K562 (cell line): ENCODE measurements around the gene ACSBG1. TPM values are rescaled to one million over a fixed set of nuclear protein-coding genes. Genes with fewer than 3 reads are reported as not detected.

Experiments used
- ARNT ChIP-seq, 2 experiments: fragments of 450-650 bp; IDR thresholded peaks; 2 replicates each; pipeline ENCODE4 v1.6.1; 2016; ENCODE audit warnings: mild to moderate bottlenecking in 1 of 2
- ATF1 ChIP-seq, 2 experiments: fragments of 450-650 bp in 1 of 2; IDR thresholded peaks; 2 replicates each; pipeline ENCODE4 v1.6.1; 2016; ENCODE audit warnings: missing compliant biosample characterization in 1 of 2, missing genetic modification characterization in 1 of 2
- E2F6 ChIP-seq, 2 experiments: IDR thresholded peaks; 2 replicates each; pipeline ENCODE4 v1.6.1; 2011; ENCODE audit warnings: borderline replicate concordance in 1 of 2, control low read depth in 1 of 2, low read depth in 1 of 2, low read length in 1 of 2, mild to moderate bottlenecking in 1 of 2, mixed read lengths in 1 of 2, moderate library complexity in 1 of 2; ENCODE audit not compliant: insufficient read depth in 1 of 2, insufficient read length in 1 of 2, poor library complexity in 1 of 2, severe bottlenecking in 1 of 2; ENCODE audit errors: extremely low read depth in 1 of 2
- GABPB2 ChIP-seq: fragments of 250-450 bp; sonication (Bioruptor Pico); conservative IDR thresholded peaks from 2 replicates; pipeline ENCODE4 v1.5.1; 2021; ENCODE audit warnings: mild to moderate bottlenecking
- GTF2F1 ChIP-seq: IDR thresholded peaks from 2 replicates; pipeline ENCODE4 v1.6.1; 2011; ENCODE audit warnings: low read depth, low read length, improper control_type of control experiment
- HDAC1 ChIP-seq, 2 experiments: fragments of 450-650 bp; IDR thresholded peaks; 2 replicates each; pipeline ENCODE4 v1.6.1; 2016 to 2017; ENCODE audit warnings: inconsistent platforms in 1 of 2, mild to moderate bottlenecking in 1 of 2, moderate library complexity in 1 of 2
- MCM7 ChIP-seq, 2 experiments: fragments of 450-650 bp; IDR thresholded peaks; 2 replicates each; pipeline ENCODE4 v1.6.1; 2016 to 2018
- MEIS2 ChIP-seq: fragments of 450-650 bp; IDR thresholded peaks from 2 replicates; pipeline ENCODE4 v1.6.1; 2014; ENCODE audit warnings: mild to moderate bottlenecking; ENCODE audit not compliant: partially characterized antibody
- NFRKB ChIP-seq: fragments of 450-650 bp; IDR thresholded peaks from 2 replicates; pipeline ENCODE4 v1.6.1; 2016; ENCODE audit warnings: low read depth
- NR2C1 ChIP-seq, 2 experiments: fragments of 450-650 bp; IDR thresholded peaks; 2 replicates each; pipeline ENCODE4 v1.6.1; 2017; ENCODE audit warnings: mild to moderate bottlenecking in 2 of 2, antibody characterized with exemption in 1 of 2, inconsistent platforms in 1 of 2, missing compliant biosample characterization in 1 of 2, missing genetic modification characterization in 1 of 2
- NR2C2 ChIP-seq, 2 experiments: fragments of 200-800 bp in 1 of 2; sonication (Bioruptor generic) in 1 of 2; sonication (generic) in 1 of 2; formaldehyde crosslinking in 1 of 2; IDR thresholded peaks; 2 replicates each; pipeline versions ENCODE4 v1.6.1 to v1.8.0; 2016 to 2022; ENCODE audit warnings: mild to moderate bottlenecking in 1 of 2, missing compliant biosample characterization in 1 of 2, missing genetic modification characterization in 1 of 2, missing genetic modification reagents in 1 of 2
- RFX5 ChIP-seq: IDR thresholded peaks from 2 replicates; pipeline ENCODE4 v1.6.1; 2011; ENCODE audit warnings: low read depth, mild to moderate bottlenecking, improper control_type of control experiment, low read length
- SIRT6 ChIP-seq: IDR thresholded peaks from one replicate; pipeline ENCODE4 v1.6.1; 2012; ENCODE audit warnings: low read depth, mild to moderate bottlenecking, control low read depth, inconsistent platforms, low read length, moderate library complexity
- SRSF1 ChIP-seq: fragments of 200-400 bp; formaldehyde crosslinking; IDR thresholded peaks from 2 replicates; pipeline ENCODE4 v1.6.1; 2017; ENCODE audit warnings: mild to moderate bottlenecking, low read depth, low read length, moderate library complexity
- TEAD2 ChIP-seq: fragments of 450-650 bp; IDR thresholded peaks from 2 replicates; pipeline ENCODE4 v1.6.1; 2016; ENCODE audit warnings: missing genetic modification characterization, control low read depth, missing compliant biosample characterization
- THRB ChIP-seq: fragments of 450-650 bp; formaldehyde crosslinking; conservative IDR thresholded peaks from 2 replicates; pipeline ENCODE4 v1.4.0; 2022; ENCODE audit warnings: mild to moderate bottlenecking, missing genetic modification characterization
- XRCC4 ChIP-seq: IDR thresholded peaks from one replicate; pipeline ENCODE4 v1.6.1; 2011; ENCODE audit not compliant: insufficient read depth, insufficient read length; ENCODE audit errors: extremely low read depth
- XRCC5 ChIP-seq: fragments of 200-400 bp; formaldehyde crosslinking; IDR thresholded peaks from 2 replicates; pipeline ENCODE4 v1.6.1; 2017; ENCODE audit warnings: low read depth, mild to moderate bottlenecking, low read length
- ZBTB11 ChIP-seq, 3 experiments: fragments of 200-800 bp in 1 of 3; fragments of 250-450 bp in 1 of 3; fragments of 450-650 bp in 1 of 3; sonication (Bioruptor Pico) in 1 of 3; sonication (Bioruptor generic) in 1 of 3; formaldehyde crosslinking in 1 of 3; IDR thresholded peaks; 2 replicates each; pipeline versions ENCODE4 v1.6.1 to v1.8.0; 2016 to 2022; ENCODE audit warnings: mild to moderate bottlenecking in 2 of 3, missing genetic modification characterization in 2 of 3, missing compliant biosample characterization in 1 of 3, moderate library complexity in 1 of 3
- ZBTB7A ChIP-seq: IDR thresholded peaks from 2 replicates; pipeline ENCODE4 v1.6.1; 2011; ENCODE audit warnings: low read depth, mild to moderate bottlenecking, low read length, moderate library complexity, borderline replicate concordance; ENCODE audit not compliant: control insufficient read depth
- ZNF764 ChIP-seq: fragments of 250-450 bp; sonication (Bioruptor Pico); IDR thresholded peaks from 2 replicates; pipeline ENCODE4 v1.4.0; 2020; ENCODE audit warnings: low read depth, mild to moderate bottlenecking, moderate library complexity
- polyA plus RNA-seq, 8 experiments: library from polyadenylated mRNA; depleted of rRNA in 4 of 8; stranded (reverse) in 5 of 8; unstranded in 3 of 8; fragments of >200 nt; fragmentation: Nextera tagmentation in 2 of 8; fragmentation: Illumina TruSeq in 1 of 8; extraction: Ambion mirVana in 2 of 8; extraction: Trizol in 1 of 8; gene quantifications; 2 replicates each; pipeline versions ENCODE4 v1.2.1 to v1.2.3, GENCODE V29; 2011 to 2014; ENCODE audit warnings: inconsistent platforms in 1 of 8, missing spikeins in 1 of 8
- total RNA-seq, 7 experiments: library from RNA; depleted of rRNA in 6 of 7; stranded (reverse); fragments of >200 nt in 6 of 7; fragmentation: Illumina TruSeq in 2 of 7; extraction: Trizol in 2 of 7; gene quantifications; 2 replicates each; pipeline versions ENCODE4 v1.2.1 to v1.2.3, GENCODE V29; 2011 to 2021; ENCODE audit warnings: low replicate concordance in 1 of 7

Gene ACSBG1
- total and polyA plus RNA-seq, 9 of the 15 experiments (the other 6 are each of a cell fraction or from before 2014, with no cell fraction given) = 0.36 to 6.4 (median 2.5) TPM

DNA sequence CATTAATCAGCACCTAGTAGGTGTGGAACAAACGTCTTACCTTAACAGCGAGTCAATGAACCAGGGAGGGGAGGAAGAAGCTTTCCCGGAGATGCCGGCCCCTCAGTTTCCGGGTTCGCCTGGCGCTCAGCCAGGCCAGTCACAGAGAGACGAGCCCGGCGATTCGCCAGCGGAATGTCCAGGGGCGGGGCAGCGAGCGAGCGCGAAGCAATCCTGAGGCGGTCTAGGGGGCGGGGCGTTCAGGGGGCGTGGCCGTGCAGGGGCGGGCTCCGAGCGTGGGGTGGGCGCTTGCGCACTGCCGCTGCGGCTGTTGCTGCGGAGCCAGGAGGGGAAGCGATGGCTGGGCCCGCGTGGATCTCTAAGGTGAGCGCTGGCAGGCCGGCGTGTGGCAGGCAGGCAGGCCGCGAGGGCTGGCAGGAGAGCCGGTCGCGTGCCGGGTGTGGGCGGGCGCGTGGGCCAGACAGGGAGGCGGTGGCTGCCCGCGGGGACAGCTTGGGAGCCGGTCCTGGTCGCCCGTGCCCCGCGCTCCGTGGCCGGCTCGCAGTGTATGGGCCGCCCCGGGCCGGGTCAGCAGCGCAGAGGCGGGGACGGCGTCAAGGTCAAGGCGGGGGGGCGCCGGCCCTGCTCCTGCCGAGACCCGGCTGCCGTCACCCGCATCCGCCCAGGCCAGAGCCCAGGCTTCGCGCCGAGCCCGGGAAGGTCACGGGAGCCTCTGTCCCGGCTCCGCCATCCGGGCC lies 85.1 kb downstream of the ACSBG1 start, which contains the start of gene IDH3A (continued):
- TF ChIP-seq E2F6 (IDR thresholded peaks at IDR 0.05; ENCODE audit: borderline replicate concordance in 1 of 2, extremely low read depth in 1 of 2, insufficient read depth in 1 of 2, insufficient read length in 1 of 2, low read depth in 1 of 2, low read length in 1 of 2, poor library complexity in 1 of 2, severe bottlenecking in 1 of 2) (peak in 1 of 2 experiments; percentile 4), XRCC4 (no peak), THRB (CRISPR knock-in tag) (no peak), ZBTB7A (0 out of 2 replicates have a peak, but pooled peaks have one; percentile 43), NR2C2 (CRISPR knock-in tag; IDR thresholded peaks at IDR 0.05) (no peak), NR2C2 (tag; IDR thresholded peaks at IDR 0.05) (peak; percentile 79), SRSF1 (no peak), ATF1 (CRISPR knock-in tag; IDR thresholded peaks at IDR 0.05) (no peak), ATF1 (tag; IDR thresholded peaks at IDR 0.05) (peak; percentile 4; the same call in 1 of the 2 replicates), MCM7 (IDR thresholded peaks at IDR 0.05) (no peak), ZNF764 (CRISPR knock-in tag) (no peak), NFRKB (no peak), MEIS2 (no peak), ZBTB11 (CRISPR knock-in tag; IDR thresholded peaks at IDR 0.05) (peak in 1 of 3 experiments; percentile 47; a peak in 1 of 6 replicates), TEAD2 (tag) (no peak), ARNT (IDR thresholded peaks at IDR 0.05) (no peak), HDAC1 (IDR thresholded peaks at IDR 0.05) (peak in 1 of 2 experiments; percentile 57; a peak in 1 of 4 replicates), NR2C1 (IDR thresholded peaks at IDR 0.05) (no peak), NR2C1 (tag; IDR thresholded peaks at IDR 0.05) (no peak), SIRT6 (no peak), GABPB2 (no peak), RFX5 (no peak), XRCC5 (no peak), GTF2F1 (no peak)
